Peyer's patch (tissue), 4 donors: ENCODE results near the gene EP400. TPM values are rescaled to one million over a fixed set of nuclear protein-coding genes. Genes with fewer than 3 reads are reported as not detected.
"Not testable (repeated sequence)": the region's sequence is repeated elsewhere in the genome, so short reads cannot be mapped to it uniquely, and the experiment has no call there.

ENCODE experiments used
- DNase-seq, 3 donors: peaks; one replicate each; pipeline ENCODE4 v3.0.0-alpha.2; 2017 to 2019
- H3K27ac ChIP-seq, 4 donors: fragments of 200-600 bp; sonication (generic); one replicate each; pipeline ENCODE4 v1.5.1; 2016 to 2019
- H3K27me3 ChIP-seq, 2 donors: fragments of 200-600 bp; sonication (generic); one replicate each; pipeline ENCODE4 v1.5.1; 2019
- H3K36me3 ChIP-seq, 3 donors: fragments of 200-600 bp; sonication (generic); one replicate each; pipeline ENCODE4 v1.5.1; 2016 to 2019
- H3K4me1 ChIP-seq, 4 donors: fragments of 200-600 bp; sonication (generic); one replicate each; pipeline ENCODE4 v1.5.1; 2016 to 2019
- H3K4me3 ChIP-seq, 4 donors: fragments of 200-600 bp; sonication (generic); 1 replicate in 3 of 4; 2 replicates in 1 of 4; pipeline ENCODE4 v1.5.1; 2016 to 2019; ENCODE audit warnings: mild to moderate bottlenecking in 1 of 4
- H3K9me3 ChIP-seq, 4 donors: fragments of 200-600 bp; sonication (generic); one replicate each; pipeline ENCODE4 v1.5.1; 2016 to 2019; ENCODE audit warnings: mild to moderate bottlenecking in 1 of 4
- POLR2A ChIP-seq, 2 donors: fragments of 450-650 bp; IDR thresholded peaks; one replicate each; pipeline ENCODE4 v1.5.1; 2017; ENCODE audit warnings: antibody characterized with exemption in 2 of 2, mild to moderate bottlenecking in 2 of 2, moderate library complexity in 2 of 2
- total RNA-seq, 4 donors: library from RNA; depleted of rRNA; stranded (reverse); fragments of >200 nt; gene quantifications; one replicate each; pipeline ENCODE4 v1.1.0, GENCODE V29; 2016
- TF ChIP-seq, protein P1 (sequence below), 6 experiments: fragments of 450-650 bp in 4 of 6; fragments of 200-600 bp in 2 of 6; sonication (generic) in 1 of 6; IDR thresholded peaks; one replicate each; pipeline ENCODE4 v1.5.1; 2017 to 2019; ENCODE audit warnings: antibody characterized with exemption in 6 of 6, mild to moderate bottlenecking in 3 of 6, moderate library complexity in 1 of 6

Gene EP400
- total RNA-seq, 4 donors from 2014 or later = 22.1 to 60.2 (median 49.2) TPM

DNA sequence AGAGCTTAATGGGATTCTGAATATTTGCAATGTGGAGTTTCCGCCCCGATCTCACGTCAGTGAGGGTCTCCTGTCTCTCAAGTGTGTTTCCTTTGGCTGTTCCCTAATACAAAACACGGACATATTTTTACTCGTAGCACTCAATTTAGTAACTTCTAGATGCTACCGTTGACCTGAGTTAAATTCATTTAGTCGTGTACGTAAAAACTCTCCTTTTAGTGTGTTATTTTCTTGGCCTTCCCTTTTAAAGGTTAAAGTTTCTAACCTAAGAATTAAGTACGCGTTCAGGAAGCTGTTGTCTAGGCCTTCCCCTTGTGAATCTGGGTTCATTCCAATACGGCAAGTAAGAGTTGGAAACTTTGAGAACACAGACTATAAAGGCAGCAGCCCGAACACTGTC lies 130.0 kb downstream of the EP400 start:
- no peak for TF ChIP-seq POLR2A (IDR thresholded peaks at IDR 0.05)
- TF ChIP-seq, protein P1, sequence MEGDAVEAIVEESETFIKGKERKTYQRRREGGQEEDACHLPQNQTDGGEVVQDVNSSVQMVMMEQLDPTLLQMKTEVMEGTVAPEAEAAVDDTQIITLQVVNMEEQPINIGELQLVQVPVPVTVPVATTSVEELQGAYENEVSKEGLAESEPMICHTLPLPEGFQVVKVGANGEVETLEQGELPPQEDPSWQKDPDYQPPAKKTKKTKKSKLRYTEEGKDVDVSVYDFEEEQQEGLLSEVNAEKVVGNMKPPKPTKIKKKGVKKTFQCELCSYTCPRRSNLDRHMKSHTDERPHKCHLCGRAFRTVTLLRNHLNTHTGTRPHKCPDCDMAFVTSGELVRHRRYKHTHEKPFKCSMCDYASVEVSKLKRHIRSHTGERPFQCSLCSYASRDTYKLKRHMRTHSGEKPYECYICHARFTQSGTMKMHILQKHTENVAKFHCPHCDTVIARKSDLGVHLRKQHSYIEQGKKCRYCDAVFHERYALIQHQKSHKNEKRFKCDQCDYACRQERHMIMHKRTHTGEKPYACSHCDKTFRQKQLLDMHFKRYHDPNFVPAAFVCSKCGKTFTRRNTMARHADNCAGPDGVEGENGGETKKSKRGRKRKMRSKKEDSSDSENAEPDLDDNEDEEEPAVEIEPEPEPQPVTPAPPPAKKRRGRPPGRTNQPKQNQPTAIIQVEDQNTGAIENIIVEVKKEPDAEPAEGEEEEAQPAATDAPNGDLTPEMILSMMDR (IDR thresholded peaks at IDR 0.05) = no peak
- no peak for DNase-seq
- Histone ChIP-seq H3K27me3 (no peaks in the 10 kb centered on the region), H3K9me3 (no peaks in the 10 kb centered on the region), H3K27ac (no peak overlapping the region), H3K4me1 (peaks cover 0 to 5% (median 2%) of the 10 kb centered on the region in 4 donors), H3K36me3 (peaks cover 0 to 39% (median 0%) of the 10 kb centered on the region in 3 donors), H3K4me3 (no peak overlapping the region)

DNA sequence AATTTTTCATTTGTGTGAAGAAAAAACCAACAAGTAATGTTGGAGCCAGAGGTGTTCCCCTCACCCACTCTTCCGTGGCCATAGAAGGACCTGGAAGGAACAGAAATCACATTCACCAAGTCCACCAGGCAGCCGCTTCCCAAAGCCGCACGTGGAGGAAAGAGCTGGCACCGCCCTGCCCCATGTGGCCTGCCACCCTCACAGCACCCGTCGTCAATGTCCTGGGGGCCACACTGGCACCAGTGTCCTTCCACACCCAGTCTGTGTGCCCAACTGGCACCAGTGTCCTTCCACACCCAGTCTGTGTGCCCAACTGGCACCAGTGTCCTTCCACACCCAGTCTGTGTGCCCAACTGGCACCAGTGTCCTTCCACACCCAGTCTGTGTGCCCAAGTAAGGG lies 130.8 kb downstream of the EP400 start:
- Histone ChIP-seq H3K4me1 (peaks cover 0 to 12% (median 2%) of the 10 kb centered on the region in 4 donors), H3K36me3 (peaks cover 0 to 31% (median 0%) of the 10 kb centered on the region in 3 donors)
- H3K27me3 ChIP-seq, H3K9me3 ChIP-seq, H3K4me3 ChIP-seq, DNase-seq, H3K27ac ChIP-seq: not testable (repeated sequence)

DNA sequence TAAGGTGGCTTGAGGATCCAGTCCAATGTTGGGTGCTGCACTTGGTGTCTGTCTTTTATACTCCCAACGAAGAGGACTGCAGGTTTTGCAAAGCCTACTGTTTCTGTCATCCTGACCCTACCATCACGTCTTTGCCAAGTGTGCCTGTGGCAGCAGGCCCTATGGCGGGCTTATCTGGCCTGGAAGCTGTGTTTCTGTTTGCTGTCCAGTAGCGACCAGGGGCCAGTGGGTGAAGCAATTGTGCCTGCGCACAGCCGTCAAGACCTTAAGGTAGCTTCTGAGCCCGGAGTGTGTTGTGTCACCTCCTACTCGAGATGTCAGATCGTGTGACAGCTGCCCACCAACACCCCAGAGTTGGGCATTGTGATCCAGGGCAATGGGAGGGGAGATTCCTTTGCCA lies 131.7 kb downstream of the EP400 start:
- DNase-seq = no peak
- H3K36me3 ChIP-seq = peaks cover 0 to 22% (median 0%) of the 10 kb centered on the region in 3 donors
- H3K4me1 ChIP-seq = peaks cover 0 to 12% (median 2%) of the 10 kb centered on the region in 4 donors
- no peak overlapping the region for H3K27ac ChIP-seq
- TF ChIP-seq POLR2A (IDR thresholded peaks at IDR 0.05) = no peak
- TF ChIP-seq, protein P1 (IDR thresholded peaks at IDR 0.05) = no peak
- H3K4me3 ChIP-seq = no peak overlapping the region
- no peaks in the 10 kb centered on the region for H3K9me3 ChIP-seq
- H3K27me3 ChIP-seq = no peaks in the 10 kb centered on the region

DNA sequence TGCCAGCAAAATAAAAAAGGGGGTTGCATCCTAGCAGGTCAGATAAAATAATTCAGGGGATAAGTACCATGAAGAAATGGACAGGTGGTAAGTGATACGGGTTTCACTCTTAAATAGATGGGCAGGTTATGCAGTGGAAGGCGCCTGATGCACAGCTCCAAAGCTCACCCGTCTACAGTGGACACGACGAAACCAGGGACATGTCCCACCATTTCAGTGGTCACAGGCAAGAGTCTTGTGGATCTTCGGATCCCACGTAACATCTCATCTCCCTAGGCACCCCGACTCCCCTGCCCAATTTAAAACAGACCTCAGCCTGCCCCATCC lies 133.8 kb downstream of the EP400 start:
- H3K27me3 ChIP-seq = no peaks in the 10 kb centered on the region
- TF ChIP-seq, protein P1 (IDR thresholded peaks at IDR 0.05) = no peak
- TF ChIP-seq POLR2A (IDR thresholded peaks at IDR 0.05) = no peak
- H3K4me1 ChIP-seq = peaks cover 0 to 12% (median 2%) of the 10 kb centered on the region in 4 donors
- peak overlapping the region in 2 of 4 donors; percentile 94 to 97 for H3K27ac ChIP-seq
- DNase-seq = no peak
- no peaks in the 10 kb centered on the region for H3K9me3 ChIP-seq
- peak overlapping the region; percentile 92 to 99 (median 98) for H3K4me3 ChIP-seq
- H3K36me3 ChIP-seq = peaks cover 0 to under 1% (median 0%) of the 10 kb centered on the region in 3 donors

DNA sequence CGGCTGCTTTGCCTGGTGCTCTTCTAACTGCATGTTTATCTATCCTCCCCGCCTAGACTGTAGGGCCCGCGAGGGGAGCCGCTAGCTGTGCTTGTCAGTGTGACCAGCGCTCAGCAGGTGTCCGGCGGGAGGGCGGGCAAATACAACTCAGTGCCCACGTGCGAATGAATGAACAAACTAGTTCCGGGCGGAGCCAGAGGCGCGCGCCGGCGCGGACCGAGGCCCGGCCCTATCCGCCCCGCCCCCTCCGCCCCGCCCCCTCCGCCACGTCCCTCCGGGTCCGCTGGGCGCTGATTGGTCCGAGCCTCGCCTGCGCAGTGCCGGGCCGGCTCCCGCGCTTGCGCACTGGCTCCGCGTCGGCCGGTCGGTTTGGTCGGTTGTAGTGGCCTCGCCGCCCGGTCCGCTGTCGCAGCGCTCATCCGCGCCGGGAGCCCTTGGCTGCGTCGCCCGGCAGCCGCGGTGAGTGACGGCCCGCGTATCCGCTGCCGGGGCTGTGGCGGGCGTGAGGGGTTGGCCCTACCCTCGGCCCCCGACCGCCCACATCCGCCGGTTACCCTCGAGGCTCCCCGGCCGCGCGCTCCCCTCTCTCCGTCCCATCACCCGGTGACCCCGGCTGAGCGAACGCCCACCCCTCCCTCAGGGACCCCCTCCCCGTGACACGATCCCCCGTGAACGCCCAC lies 134.3 kb downstream of the EP400 start:
- peak; percentile 84 to 96 (median 95) for DNase-seq
- TF ChIP-seq, protein P1 (IDR thresholded peaks at IDR 0.05) = peak in 1 of 6 experiments; percentile 16
- peak; percentile 70 to 84 for TF ChIP-seq POLR2A (IDR thresholded peaks at IDR 0.05)
- H3K27me3 ChIP-seq = no peaks in the 10 kb centered on the region
- peak overlapping the region; percentile 88 to 97 (median 94) for H3K27ac ChIP-seq
- H3K4me1 ChIP-seq = peaks cover 0 to 12% (median 2%) of the 10 kb centered on the region in 4 donors
- no peaks in the 10 kb centered on the region for H3K36me3 ChIP-seq
- H3K4me3 ChIP-seq = peak overlapping the region; percentile 92 to 99 (median 98)
- no peaks in the 10 kb centered on the region for H3K9me3 ChIP-seq

DNA sequence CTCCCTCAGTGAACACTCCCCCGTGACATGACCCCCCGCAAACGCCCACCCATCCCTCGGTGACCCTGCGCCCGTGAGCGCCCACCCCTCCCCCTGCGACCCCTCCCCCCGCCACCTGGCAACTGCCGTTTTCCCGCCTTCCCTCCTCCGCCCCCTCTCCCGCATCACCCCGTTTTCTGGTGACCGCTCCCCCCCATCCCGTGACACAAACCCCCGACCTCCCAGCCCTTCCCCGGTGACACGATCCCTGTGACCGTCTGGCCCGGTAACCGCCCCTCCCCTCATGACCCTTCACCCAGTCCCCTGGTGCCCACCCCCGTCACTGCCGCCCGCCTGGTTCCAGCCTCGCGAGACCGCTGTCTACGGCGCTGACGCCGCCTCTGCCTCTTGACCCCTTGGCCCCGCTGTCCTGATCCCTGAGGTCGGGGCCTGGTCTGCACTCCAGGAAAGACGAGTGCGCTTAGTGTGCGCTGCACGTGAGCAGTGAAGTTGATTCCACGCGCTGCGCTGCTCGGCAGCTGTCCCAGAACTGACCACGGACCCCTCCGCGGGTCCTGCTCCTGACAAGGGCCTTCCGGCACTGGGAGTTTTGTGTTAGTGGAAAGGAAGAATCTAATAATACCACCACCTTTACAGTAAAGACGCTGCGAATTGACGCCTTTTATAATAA lies 135.0 kb downstream of the EP400 start:
- Histone ChIP-seq H3K4me3 (peak overlapping the region; percentile 92 to 99 (median 98)), H3K27ac (peak overlapping the region; percentile 88 to 97 (median 94)), H3K4me1 (peaks cover 0 to 12% (median 2%) of the 10 kb centered on the region in 4 donors), H3K9me3 (no peaks in the 10 kb centered on the region), H3K36me3 (no peaks in the 10 kb centered on the region), H3K27me3 (no peaks in the 10 kb centered on the region)
- no peak for TF ChIP-seq POLR2A (IDR thresholded peaks at IDR 0.05)
- TF ChIP-seq, protein P1 (IDR thresholded peaks at IDR 0.05) = no peak
- DNase-seq = peak in 2 of 3 donors; percentile 78 to 80
